GM13976 (cell line): Measurements from ENCODE around the gene CSAG3.
"Not testable (repeated sequence)": the region's sequence is repeated elsewhere in the genome, so short reads cannot be mapped to it uniquely, and the experiment has no call there.

Source experiments
- DNase-seq: peaks from one replicate; pipeline ENCODE4 v3.0.0; 2012; ENCODE audit warnings: low spot score
- in situ Hi-C: fragments of 300-500 bp; cut with MboI; formaldehyde crosslinking; loops from one replicate; pipeline ENCODE4 v1.12.0; 2022; ENCODE audit warnings: low sequenced_read_pairs, mixed read lengths, inconsistent platforms; ENCODE audit not compliant: unreplicated experiment
- TF ChIP-seq, protein P1 (sequence below): IDR thresholded peaks from 2 replicates; pipeline ENCODE4 v1.5.1; 2012; ENCODE audit warnings: borderline replicate concordance, mild to moderate bottlenecking; ENCODE audit not compliant: insufficient read depth; ENCODE audit errors: extremely low read depth, missing control alignments, control extremely low read depth

The CSAG3 gene

DNA sequence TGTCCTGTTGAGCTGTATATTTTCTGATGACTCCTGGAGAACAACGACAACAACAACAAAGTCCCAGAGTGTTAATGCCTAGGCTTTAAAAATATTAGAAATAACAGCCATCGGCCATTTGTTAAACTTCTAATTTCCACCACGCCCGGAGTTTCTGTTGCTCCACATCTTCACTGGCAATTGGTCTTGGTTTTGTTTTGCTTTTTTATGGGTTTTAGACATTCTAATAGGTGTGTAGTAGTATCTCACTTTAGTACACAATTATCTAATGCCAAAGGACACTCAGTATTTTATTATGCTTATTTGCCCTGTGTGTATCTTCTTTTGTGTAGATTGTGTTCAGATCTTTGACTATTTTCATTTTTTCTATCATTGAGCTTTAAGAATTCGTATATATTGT is 20.5 kb upstream of the CSAG3 start:
- in situ Hi-C loops, result no loop called here
- TF ChIP-seq, protein P1, sequence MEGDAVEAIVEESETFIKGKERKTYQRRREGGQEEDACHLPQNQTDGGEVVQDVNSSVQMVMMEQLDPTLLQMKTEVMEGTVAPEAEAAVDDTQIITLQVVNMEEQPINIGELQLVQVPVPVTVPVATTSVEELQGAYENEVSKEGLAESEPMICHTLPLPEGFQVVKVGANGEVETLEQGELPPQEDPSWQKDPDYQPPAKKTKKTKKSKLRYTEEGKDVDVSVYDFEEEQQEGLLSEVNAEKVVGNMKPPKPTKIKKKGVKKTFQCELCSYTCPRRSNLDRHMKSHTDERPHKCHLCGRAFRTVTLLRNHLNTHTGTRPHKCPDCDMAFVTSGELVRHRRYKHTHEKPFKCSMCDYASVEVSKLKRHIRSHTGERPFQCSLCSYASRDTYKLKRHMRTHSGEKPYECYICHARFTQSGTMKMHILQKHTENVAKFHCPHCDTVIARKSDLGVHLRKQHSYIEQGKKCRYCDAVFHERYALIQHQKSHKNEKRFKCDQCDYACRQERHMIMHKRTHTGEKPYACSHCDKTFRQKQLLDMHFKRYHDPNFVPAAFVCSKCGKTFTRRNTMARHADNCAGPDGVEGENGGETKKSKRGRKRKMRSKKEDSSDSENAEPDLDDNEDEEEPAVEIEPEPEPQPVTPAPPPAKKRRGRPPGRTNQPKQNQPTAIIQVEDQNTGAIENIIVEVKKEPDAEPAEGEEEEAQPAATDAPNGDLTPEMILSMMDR, result no peak
- DNase-seq, result no peak

DNA sequence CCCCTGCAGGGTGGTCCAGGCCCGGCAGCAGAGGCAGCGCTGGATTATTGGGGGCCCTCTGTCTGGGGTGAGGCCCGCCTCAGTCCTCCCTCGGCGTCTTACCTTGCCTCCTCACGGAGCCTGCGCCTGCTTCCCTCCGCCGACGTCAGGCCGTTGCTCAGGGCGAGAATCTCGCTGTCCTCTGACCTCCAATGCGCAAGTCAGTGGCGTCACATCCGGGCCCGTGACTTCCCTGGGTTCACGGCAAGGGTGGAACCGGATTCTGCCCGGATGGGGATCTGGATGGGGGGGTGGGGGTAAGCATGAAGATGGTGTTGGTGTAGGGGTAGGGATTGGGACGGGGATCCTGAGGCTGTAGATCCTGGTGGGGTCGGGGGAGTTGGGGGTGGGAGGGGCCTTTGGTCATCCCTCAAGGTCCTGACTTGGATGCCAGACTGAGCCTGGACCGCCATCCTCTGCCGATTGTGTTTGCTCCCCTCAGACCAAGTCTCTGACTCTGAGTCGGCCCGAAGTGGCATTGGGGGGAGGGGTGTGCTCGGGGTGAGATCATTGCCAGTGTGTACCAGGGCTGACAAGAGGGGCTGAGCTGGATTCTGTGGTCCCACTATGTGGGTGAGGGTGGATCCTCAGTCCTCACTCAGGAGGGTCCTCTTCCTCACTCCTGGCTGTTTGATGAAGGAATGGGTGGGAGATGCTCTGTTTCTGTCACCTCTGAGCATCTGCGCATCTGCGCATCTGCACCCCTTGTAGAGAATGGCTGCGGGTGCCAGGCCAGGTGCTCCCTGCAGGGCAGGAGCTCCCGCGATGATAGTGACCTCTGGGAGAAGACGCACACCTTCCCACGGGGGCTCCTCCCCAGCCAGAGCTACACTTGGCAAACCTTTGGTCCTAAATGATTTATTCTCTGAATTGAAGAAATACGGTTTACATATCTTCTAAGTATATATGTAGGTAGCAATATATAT is 5.0 kb upstream of the CSAG3 start, which contains the start of gene MAGEA2:
MAGEA2 (minus strand) TSS at position 157 of the 965 bp plus-strand sequence. CDS start 2,479 bp downstream, outside the sequence.
- DNase-seq, in situ Hi-C loops: not testable (repeated sequence)

DNA sequence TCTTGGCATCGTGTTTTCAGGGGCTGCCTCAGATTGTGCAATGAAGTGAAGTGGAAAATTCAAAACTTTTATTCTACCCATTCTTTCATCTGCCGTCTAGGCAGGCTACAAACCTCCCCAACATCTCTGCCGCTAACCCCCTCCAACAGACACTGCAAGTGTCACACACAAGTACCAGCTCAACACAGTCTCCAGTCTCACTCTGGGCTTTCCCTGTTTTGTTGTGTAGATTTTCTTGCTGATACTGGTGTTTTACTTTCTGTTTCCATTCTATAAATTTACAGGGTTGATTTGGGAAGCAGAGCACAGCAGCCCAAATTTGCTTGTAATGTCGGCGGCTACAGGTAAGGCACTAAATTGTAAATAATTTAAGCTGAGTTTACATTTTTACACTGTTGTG is 4.1 kb upstream of the CSAG3 start:
- in situ Hi-C loops, DNase-seq: not testable (repeated sequence)

DNA sequence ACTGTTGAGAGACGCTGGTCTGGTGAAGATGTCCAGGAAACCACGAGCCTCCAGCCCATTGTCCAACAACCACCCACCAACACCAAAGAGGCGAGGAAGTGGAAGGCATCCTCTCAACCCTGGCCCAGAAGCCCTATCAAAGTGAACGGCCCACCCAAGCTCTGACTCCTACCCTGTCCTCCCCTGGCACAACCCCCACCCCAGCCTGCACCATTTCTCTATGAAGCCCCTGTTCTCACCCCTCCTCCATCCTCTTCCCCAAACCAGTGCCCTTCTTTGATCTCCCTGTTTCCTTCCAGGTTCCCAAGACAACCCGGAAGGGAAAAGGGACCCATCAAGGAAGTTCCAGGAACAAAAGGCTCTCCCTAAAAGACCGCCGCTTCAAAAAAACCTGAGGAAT is 526 bp downstream of the CSAG3 start:
- DNase-seq, in situ Hi-C loops: not testable (repeated sequence)

DNA sequence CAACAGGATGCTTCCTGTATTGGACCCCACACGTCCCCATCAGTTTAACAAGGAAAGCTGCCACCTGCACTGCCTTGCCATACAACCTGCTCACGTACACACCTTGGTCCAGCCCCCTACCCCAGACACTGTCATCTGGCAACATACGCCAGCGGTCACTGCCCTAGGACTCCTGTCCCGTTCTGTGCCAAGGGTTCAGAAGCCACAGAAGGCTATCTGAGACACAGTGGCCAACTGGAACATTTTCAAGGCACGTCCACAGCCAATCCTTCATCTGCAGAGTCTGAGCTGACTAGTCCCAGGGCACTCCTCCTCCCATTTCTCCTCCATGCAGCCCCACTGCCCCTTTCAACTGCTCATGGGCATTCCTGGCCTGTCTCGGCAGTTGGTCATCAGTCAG is 2.6 kb downstream of the CSAG3 start:
- DNase-seq, in situ Hi-C loops: not testable (repeated sequence)

DNA sequence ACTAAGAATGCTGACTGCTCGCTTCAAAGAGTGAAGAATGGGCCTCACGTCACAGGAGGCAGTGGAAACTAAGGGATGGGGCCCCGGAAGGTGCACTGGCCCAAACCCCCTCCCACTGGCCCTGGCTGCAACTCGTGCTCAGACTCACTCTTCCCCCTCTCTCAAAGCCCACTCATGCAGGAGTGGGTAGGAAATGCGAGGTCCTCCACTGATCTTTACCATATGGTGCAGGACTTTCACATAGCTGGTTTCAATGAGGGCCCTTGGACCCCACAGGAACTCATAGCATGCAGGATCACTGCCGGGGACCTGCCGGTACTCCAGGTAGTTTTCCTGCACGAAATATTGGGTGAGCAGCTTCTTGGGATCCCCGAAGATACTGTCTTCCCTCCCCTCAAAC is 7.5 kb downstream of the CSAG3 start:
- in situ Hi-C loops, DNase-seq: not testable (repeated sequence)

DNA sequence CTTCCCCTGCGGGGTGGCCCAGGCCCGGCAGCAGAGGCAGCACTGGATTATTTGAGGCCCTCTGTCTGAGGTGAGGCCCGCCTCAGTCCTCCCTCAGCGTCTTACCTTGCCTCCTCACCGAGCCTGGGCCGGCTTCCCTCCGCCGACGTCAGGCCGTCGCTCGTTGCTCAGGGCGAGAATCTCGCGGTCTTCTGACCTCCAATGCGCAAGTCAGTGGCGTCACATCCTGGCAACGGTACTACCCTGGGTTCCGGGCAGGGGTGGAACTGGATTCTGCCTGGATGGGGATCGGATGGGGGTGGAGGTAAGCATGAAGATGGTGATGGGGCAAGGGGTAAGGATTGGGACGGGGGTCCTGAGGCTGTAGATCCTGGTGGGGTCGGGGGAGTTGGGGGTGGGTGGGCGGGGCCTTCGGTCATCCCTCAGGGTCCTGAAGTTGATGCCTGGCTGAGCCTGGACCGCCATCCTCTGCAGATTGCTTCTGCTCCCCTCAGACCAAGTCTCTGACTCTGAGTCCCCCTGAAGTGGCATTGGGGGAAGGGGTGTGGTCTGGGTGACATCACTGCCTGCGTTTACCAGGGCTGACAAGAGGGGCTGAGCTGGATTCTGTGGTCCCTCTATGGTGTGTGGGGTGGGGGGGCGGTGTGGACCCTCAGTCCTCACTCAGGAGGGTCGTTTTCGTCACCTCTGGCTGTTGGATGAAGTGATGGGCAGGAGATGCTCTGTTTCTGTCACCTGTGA is 10.7 kb downstream of the CSAG3 start, which contains the start of gene MAGEA6:
MAGEA6 (minus strand) TSS at position 141 of the 741 bp plus-strand sequence. CDS start 2,039 bp downstream, outside the sequence.
- in situ Hi-C loops, DNase-seq: not testable (repeated sequence)

DNA sequence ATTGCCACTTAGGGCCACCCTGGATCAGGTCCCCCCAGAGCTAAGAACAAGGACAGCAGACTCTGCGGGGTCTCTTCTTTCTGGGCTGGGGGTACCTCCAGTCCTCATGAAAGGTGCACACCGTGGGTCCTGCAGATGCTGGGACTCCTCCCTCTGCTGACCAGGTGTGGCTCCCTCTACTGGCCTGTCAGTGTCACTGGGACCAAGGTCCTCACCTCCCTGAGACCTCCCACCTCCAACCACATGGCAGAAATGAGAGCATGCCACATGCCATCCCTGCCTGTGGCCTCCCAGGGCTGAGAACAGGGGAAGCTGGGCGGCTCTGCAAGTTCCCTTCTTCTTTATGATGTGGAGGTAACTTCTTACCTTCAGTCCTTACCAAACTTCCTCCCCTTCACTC is 28.0 kb downstream of the CSAG3 start:
- DNase-seq, result not testable (repeated sequence)

DNA sequence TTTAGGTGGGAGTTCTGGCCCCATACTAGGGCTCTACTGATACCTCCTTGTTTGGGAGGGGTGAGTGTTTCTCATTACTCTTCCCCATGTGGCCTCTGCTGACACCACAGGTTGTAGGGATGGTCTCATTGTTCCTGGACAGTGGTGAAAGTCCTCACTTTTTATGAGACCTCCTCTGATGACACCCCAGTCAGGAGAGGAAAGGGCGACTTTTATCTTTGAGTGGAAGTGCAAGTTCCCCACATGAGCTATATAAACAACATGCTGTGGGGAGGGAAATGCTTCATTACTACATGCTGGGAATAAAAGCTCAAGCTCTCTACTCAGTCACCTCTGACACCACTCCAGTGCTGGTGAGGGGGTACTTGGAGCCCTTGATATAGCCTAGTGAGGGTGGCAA is 39.9 kb downstream of the CSAG3 start:
- TF ChIP-seq, protein P1, result no peak
- in situ Hi-C loops, result no loop called here

More for the DNA sequence above, 28.0 kb downstream of the CSAG3 start:
- in situ Hi-C loops, result not testable (repeated sequence)

DNA sequence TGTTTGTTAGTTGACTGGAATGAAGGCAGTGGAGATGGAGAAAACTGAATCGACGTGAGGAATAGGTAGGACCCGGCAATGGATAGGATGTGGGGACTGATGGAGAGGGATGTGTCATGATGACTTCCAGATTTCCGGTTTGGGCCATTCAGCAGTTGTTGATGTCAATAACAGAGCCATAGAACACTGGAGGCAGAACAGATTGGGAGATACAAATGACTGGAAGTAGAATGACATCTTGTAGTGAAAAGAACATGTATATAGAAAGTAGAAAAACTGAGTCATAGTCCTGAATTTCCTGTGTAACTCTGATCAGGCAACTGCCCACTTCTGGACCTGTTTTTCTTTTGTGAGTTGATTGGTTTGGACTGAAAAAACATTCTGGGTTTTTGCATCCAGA is 47.0 kb downstream of the CSAG3 start:
- in situ Hi-C loops, result loop anchor here (25.0 kb wide), 1 partner anchor 1044 kb away; no protein-coding TSS in a partner anchor
- no peak for DNase-seq
- TF ChIP-seq, protein P1, result no peak

More for the DNA sequence above, 39.9 kb downstream of the CSAG3 start:
- DNase-seq, result no peak
